Activated T-cell treated with anti-CD3 and anti-CD28 coated beads for 4 hours (primary cell): Measurements from ENCODE around the gene RNU1-1.
"Not testable (repeated sequence)": the region's sequence is repeated elsewhere in the genome, so short reads cannot be mapped to it uniquely, and the experiment has no call there.

ENCODE experiments used
- DNase-seq: peaks from one replicate; pipeline ENCODE4 v3.0.0-alpha.2; 2020

RNU1-1 gene

DNA sequence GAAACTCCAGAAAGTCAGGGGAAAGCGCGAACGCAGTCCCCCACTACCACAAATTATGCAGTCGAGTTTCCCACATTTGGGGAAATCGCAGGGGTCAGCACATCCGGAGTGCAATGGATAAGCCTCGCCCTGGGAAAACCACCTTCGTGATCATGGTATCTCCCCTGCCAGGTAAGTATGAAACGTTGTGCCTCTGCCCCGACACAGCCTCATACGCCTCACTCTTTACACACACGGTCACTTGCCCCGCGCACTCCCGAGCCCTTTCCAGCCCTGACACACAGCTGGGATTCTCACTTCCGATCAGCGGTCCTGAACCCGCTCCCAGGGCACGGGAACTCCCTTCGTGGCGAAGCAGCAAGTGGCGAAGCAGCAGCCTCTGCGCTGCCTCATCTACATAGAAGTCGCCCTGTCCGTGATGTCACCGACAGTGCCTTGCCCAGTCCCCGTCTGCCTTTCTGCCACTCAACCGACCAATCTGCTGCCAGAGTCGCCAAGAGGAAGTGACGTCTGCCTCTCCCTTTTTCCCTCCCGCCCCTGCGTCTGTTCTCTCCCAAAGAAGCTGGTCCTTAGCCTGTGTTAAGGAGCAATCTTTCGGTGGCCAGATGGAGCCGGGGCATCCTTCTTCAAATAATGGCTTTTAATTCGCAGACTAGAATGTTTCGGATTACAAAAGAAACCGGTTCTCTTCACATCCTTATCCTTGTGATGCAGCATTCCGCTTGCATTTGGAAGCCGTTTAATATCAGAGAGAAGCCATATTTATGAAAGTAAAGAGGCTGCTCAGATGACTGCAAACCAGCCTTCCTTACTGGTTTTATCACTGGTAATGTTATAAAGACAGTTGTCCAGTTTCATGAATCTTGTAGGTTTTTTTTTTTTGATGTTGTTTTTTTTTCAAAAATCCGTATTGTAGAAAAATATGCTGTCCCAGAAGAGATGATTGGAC lies at the start of gene RNU1-1:
Gene RNU1-1, minus strand, starts transcription at position 179 of the 949 bp plus-strand sequence.
- peak; percentile 56 for DNase-seq

DNA sequence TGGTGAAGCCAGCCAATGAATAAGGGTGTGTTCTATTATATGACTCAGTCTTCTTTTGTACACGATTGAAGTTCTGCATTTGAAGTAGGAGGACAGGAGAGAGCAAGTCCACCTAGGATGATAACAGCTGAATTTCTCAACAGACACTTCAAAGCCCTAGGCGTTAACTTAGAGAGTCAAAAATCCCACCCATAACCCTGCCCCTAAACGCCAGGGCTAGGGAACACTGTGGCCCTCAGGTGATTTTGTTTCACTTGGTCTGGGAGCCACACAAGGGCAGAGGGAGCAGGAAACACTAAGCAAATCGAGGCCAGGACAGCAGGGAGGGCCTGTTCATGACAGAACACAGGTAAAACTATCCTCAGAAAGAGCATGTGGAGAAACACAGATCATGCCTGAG lies 47.0 kb upstream of the RNU1-1 start:
- DNase-seq = not testable (repeated sequence)

DNA sequence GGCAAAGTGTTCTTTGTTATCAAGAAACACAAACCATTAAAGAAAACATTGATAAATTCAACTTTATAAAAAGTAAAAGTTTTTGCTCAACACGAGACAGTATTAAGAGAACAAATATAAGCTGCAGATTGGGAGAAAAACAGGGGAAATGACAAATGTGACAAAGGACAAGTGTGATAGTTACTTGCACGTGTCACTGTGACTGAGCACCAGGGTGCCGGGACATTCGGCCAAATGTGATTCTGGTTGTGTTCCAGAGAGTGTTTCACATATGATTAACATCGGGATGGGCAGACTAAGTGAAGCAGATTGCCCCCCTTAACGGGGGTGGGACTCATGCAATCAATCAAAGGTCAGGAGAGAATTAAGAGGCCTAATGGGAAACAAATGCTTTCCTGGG lies 46.4 kb upstream of the RNU1-1 start:
- not testable (repeated sequence) for DNase-seq

DNA sequence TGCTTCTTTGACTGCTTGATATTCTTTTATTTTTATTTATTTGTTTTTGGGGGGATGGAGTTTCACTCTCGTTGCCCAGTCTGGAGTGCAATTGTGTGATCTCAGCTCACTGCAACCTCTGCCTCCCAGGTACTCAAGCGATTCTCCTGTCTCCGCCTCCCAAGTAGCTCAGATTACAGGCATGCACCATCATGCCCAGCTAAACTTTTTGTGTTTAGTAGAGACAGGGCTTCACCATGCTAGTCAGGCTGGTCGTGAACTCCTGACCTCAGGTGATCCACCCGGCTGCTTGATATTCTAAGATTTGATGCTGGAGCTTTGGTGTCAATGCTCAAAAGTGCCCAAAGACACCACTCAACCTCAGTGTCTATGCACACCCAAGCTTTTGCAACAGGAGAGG lies 45.6 kb upstream of the RNU1-1 start:
- not testable (repeated sequence) for DNase-seq

DNA sequence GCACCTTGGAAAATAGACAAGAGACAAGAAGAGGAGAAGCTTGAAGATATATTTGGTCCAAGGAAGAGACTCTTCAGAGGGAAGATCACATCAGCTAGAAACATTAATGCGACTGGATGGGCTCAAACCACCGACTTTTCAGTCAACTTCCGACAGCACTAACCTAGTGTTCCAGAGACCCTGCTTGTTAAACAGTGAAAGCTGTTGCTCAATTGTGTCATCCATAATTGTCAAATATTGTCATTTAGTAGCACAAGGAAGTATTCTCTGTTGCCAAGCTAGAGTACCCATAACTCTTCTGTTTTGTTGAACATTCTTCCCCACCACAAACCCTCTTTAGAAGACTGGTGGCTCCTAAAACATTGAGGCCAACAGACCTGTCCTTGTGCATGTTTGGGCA lies 42.9 kb upstream of the RNU1-1 start:
- DNase-seq = not testable (repeated sequence)

DNA sequence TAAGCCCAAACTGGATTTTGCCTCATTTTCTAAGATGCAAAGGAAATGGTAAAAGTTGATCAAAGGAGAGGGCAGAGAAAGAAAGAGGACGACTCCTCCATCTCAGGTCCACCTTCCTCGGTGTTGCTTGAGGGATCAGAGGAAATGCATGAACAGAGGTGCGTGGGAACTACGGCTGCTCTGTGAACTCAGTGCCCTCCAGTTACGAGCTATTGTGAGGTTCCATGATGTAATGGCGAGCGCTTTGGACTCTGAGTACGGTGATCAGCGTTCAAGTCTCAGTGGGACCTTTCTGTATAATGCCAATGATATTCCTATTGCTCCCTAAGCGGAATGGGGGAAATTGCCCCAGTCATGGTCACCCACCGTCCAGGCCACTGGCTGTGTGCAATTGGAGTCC lies 39.2 kb upstream of the RNU1-1 start:
- DNase-seq = not testable (repeated sequence)

DNA sequence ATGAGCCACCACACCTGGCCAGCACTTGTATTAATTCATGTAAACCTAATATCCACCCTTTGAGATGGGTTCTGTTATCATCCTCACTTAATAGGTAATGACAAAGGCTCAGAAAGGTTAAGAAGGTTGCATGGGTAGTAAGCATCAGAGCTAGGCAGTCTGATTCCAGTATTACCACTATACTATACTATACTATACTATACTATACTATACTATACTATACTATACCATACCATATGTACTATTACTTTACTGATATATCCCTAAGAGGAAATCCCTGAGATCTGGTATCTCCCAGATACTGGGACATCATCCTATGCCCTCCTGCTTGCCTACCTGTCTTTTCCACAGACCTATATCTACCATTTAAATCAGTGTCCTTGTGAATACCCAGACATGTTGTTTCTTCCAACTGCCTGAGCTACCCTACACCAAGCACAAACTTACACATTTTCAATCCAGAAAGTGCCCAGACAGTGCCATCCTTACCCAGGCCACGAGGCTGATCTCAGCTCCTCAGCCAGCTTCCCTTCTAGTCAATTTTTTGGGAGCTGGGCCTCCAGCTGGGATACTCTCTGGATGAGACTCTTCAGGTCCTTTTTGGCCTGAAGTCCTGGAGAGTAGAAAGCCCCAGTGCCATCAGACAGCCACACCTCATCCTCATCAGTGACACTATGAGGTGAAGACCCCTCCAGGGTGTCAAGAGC lies 36.3 kb upstream of the RNU1-1 start:
- DNase-seq = not testable (repeated sequence)

DNA sequence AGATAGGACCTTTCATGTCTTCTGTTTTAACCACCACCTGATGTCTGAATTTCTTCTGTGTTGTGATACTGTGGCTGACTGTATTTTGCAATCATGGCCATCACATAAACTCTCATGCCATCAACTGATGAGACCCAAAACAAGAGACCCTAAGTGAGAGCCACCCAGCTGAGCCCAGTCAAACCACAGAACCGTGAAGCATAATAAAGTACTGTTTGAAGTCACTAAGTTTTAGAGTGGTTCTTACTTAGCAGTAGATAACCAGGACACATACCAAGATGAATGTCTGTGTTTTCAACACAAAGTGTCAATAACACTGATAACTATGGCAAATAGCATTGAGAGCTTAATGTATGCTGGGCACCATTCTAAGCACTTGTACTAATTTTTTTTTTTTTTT lies 35.5 kb upstream of the RNU1-1 start:
- DNase-seq = not testable (repeated sequence)

DNA sequence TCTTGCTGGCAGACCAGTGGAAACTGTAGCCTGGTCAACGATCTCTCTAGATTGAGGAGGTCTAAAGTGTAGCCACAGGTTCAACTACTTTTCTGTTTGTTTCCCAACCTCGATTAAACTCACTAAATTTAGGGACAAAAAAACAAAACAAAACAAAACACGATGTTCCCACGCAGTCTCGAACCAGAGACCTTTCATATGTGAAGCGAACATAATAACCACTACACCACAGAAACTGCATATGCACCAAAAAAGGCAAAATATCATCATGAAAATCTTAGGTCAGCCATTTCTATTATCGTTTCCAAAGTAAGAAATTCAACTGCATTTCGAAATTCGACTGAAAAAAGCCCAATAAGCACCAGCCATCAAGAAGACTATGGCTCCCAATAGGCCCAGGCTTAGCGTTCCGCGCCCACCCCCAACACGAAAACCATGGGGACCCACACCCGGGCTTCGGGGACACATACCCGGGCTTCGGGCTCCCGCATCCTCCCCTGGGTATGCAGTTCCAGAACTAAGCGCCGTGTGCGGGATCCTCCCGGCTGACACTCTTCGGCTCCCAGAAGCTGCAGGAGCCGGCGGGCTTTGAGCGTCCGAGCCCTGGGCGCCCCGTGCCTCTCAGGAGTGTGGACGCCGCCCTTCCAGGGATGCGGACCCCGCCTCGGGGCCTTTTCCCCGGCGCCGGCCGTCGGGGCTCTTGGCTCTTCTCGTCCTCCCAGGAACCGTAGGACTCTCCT lies 33.6 kb upstream of the RNU1-1 start:
- DNase-seq = not testable (repeated sequence)

DNA sequence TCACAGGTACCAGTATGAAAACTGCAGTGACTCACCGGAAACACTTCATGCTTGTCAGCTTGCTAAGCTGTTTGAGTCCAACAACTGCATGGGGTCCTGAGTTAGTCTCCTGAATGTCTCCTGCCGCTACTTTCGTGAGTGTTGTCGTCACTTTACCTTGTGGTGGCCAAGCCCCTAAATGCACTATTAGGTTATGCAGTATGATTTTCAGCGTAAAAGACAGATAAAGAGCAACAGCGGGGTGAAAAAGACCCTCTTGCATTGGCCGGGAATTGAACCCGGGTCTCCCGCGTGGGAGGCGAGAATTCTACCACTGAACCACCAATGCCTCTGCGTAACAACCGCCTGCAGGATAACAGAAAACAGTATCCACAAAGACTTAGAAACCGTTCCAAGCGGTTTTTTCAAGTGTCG lies 31.6 kb upstream of the RNU1-1 start:
- DNase-seq = not testable (repeated sequence)

DNA sequence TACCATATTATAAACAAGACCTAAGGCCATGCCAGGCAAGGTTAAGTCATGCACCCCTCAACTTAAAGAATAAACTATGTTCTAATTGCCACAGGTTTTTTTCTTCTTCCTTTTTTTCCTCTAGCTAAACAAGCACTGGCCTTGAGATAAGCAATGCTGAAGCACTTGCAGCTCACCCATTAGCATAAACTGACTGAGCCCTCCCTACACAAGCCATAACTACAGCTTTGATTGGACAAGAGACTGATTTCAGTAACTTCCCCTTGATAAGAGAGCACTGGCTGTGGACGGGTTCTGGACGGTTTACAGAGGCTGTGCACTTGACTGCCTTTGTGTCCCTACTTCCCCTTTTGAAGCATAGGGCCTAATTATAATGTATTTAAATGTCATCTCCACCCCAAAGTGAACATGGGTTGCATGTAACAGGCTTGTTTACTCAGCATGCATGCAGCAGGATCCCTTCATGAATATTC lies 26.4 kb upstream of the RNU1-1 start:
- DNase-seq = not testable (repeated sequence)

DNA sequence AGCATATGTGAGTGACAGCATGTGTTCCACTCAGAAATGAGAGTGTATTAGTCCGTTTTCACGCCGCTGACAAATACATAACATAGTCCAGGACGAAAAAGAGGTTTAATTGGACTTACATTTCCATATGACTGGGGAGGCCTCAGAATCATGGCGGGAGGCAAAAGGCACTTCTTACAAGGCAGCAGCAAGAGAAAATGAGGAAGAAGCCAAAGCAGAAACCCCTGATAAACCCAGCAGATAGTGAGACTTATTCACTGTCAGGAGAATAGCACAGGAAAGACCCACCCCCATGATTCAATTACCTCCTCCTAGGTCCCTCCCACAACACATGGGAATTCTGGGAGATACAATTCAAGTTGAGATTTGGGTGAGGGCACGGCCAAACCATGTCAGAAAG lies 23.4 kb upstream of the RNU1-1 start:
- not testable (repeated sequence) for DNase-seq

DNA sequence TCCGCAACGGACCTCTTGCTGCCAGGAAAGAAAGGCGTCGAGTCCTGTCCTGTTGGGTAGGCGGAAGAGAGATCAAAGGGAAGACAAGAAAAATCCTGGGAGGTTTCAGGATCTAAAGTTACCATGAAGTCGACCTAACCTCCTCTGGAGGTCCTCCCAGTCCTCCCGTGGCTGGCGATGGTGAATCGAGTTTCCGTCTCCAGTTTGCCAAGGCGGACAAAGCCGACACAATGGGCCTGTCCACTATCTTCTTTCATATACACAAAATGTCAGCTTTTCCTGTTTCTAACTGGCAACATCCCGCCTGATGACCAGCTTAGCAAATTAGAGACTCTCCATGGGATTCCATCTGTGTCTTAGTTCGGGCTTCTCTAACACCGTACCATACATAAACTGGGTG lies 22.7 kb upstream of the RNU1-1 start:
- DNase-seq = not testable (repeated sequence)

DNA sequence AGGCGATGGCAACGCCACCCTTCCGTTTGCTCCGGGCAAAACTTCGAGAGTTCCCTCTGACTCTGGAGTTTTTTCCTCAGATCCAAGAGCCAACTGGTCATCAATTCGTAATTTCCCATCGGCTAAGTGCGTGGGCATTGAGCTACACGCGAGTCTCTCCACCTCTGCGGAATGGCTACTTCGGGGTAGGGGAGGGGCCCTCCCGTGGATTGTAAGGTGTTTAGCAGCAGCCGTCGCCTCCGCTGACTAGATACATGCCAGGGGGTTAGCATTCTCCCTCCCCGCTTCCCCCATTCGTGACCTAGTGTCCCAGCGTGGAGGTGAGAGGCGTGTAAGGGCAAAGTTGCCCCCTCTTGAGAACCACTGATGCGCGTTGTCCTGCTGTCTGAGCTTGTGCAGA lies 21.8 kb upstream of the RNU1-1 start:
- DNase-seq = not testable (repeated sequence)

DNA sequence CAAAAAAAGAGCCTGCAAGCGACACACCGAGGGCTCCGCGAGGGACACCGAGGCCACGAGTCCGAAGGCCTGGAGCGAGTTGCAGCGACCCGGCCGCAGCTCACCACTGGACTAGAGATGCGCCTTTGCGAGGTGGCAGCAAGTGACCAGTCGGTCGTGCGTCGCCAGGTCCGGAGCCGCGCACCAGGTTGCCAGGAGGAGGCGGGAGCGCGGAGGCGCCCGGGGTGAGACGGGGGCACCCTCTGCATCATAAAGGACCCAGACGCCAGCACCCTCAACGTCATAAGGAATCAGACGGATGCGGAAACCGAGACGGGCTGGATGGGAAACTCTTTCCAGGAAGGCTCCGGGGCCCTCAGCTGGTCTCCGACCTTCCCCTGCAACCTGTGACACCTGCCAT lies 21.4 kb upstream of the RNU1-1 start:
- not testable (repeated sequence) for DNase-seq

DNA sequence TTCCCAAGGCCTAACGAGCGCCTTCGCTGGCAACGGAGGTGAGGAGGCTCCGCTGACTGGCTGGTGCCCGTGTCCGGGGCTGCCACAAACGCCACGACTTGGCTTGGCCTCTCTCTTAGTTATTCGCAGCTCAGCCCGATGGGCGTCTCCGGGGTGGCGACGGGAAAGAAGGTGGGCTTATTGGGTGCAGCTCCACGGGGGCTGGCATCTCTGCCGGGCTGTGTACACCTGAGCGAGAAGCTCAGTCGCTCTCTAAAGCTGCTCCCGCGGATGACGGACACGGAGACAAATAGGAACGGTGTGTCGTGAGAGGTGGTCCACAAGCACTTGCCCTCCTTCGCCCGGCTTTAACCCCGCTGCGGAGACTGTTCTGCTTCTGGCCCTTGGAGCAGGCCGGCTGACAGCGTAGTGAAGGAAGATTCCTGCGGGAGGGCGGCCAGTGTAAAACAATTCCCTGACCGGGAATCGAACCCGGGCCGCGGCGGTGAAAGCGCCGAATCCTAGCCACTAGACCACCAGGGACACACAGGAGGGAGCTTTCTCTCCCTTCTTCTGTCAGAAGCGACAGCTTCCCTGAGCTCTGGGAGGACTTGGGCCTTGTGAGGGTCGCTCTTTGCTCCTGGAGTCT lies 20.9 kb upstream of the RNU1-1 start:
- not testable (repeated sequence) for DNase-seq

DNA sequence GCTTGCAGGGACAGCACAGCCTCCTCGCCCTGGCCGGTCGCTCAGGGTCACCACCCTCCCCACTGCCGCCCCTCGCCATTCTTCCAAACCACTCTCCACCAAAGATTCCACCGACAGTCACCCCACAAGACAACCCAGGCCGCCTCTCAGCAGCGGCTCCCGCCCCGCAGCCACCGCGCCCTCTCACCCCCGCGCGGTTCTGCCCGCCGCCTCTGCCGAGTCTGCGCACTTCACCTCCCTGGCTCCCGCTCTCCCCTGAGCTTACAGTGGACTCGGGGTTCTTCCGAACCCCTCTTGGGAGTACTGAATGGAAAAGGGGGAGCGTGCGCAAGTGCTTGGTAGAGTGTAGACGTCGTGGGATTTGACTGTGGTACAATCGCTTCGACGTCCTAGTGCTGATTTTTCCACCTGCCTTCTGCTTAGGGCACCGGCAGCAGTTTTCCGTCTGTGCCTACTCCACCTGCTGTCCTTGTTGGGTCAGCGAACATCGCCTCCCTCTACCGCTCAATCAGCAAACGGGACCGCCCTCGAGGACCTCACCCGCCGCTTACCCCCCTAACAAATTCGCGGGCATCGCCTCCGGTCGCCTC lies 20.2 kb upstream of the RNU1-1 start:
- not testable (repeated sequence) for DNase-seq

DNA sequence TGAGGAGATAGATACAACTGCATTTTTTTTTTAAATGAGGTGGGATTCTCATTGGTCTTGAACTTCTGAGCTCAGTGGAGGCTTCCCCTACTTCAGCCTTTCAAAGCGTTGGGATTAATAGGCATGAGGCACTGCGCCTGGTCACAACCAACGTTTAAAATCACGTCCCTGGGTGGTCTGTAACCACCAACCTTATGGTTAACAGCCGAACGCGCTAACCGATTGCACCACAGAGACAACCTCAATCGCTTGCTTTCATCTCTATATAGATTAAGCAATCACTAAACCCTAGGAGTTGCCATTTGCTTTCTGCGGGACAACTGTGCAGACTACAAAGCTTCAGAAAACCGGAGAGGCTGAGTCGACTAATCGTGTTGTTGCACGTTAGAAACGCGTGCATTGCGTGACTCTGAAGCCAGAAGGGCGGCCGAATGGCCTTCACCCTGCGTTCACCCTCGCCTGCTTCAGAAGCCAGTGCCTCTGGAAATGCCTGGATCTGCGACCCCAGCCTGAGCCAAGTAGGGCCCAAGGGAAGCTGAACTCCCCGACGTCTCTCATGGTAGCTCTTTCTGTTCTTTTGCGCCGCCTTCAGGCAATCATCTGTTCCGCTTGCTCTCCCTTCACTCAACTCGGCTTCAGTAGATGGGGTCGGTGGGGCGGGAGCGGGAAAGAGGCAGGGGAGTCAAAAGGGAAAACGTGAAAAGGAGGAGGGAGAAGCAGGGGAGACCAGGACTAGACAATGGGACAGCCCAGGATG lies 18.3 kb upstream of the RNU1-1 start:
- not testable (repeated sequence) for DNase-seq

DNA sequence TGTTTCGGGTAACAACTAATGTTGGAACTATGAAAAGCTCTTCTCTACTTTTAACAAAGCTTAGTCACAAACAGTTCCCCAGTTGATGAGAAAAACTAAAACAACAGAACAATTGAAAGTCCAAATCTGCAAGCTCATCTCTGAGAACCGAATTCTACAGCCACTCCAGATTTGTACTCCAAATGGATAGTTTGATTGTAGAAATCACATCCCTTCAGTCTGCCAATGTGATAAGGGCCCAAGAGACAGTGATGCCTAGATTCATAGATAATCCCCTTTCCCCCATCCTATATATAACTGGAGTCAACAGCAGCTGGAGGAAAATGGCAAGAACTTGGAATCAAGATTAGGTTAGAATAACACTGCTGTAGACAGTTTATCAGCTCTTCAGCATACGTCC lies 14.3 kb upstream of the RNU1-1 start:
- not testable (repeated sequence) for DNase-seq

DNA sequence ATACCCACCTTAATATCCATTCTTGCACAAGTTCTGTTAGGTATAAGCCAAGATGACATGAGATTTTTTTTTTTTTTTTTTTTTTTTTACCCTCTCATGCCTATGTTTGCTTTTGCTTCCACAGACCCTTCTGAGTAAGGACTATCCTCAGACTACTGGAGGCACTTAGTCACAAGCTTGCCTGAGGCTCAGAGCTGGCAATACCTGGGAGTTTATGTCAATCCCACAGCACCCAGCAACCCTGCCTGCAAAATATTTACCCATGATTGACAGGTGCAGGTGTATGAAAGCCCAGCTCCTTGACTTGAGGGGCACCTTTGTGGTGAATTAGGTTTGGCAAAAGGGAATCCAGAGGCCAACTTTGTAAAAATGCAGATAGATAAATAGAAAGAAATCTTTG lies 11.7 kb upstream of the RNU1-1 start:
- not testable (repeated sequence) for DNase-seq

DNA sequence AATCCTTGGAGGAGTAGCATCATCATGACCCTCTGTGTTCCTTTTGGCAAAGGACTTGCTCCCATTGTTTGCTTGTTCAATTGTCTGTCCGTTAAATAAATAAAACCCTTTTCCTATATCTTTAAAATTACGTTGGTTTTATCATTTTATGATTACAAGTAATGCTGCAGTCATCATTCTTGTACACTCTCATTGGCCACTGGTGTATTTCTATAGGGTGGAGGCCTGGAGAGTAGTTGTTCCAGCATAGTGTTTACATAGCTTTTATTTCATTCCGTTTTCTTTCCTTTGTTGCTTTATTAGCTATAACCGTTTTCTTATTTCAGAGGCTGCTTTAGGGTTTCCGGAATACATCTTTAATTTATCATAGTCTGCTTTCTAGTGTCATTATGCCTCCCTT lies 7.6 kb upstream of the RNU1-1 start:
- DNase-seq = not testable (repeated sequence)

DNA sequence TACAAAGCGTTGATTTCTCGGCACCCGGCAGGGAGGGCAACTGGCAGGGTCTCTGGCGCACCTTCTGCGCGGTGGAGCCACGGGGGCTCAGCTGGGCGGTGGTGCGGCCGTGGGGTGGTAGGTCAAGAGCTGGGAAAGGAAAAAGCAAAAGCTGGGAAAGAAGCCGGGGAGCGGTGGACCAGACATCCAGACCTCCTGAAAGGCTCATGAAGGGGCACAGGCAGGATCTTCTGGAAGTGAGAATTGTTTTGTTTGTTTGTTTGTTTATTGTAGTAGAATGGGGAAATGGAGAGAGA lies 7.2 kb upstream of the RNU1-1 start:
- no peak for DNase-seq
